Daoy (cell line): Measurements from ENCODE around the gene FAM110A. TPM values are rescaled to one million over a fixed set of nuclear protein-coding genes. Genes with fewer than 3 reads are reported as not detected.
"Not testable (repeated sequence)": the region's sequence is repeated elsewhere in the genome, so short reads cannot be mapped to it uniquely, and the experiment has no call there.

ENCODE experiments used
- DNase-seq: peaks from one replicate; pipeline ENCODE4 v3.0.0-alpha.2; 2015; ENCODE audit warnings: low read depth
- total RNA-seq: library from RNA; depleted of rRNA; stranded (reverse); fragments of >200 nt; shearing (Covaris generic); gene quantifications from 2 replicates; pipeline ENCODE4 v1.2.3, GENCODE V29; 2014

The FAM110A gene
- total RNA-seq, 1 experiment from 2014 or later, result 3.8 TPM

DNA sequence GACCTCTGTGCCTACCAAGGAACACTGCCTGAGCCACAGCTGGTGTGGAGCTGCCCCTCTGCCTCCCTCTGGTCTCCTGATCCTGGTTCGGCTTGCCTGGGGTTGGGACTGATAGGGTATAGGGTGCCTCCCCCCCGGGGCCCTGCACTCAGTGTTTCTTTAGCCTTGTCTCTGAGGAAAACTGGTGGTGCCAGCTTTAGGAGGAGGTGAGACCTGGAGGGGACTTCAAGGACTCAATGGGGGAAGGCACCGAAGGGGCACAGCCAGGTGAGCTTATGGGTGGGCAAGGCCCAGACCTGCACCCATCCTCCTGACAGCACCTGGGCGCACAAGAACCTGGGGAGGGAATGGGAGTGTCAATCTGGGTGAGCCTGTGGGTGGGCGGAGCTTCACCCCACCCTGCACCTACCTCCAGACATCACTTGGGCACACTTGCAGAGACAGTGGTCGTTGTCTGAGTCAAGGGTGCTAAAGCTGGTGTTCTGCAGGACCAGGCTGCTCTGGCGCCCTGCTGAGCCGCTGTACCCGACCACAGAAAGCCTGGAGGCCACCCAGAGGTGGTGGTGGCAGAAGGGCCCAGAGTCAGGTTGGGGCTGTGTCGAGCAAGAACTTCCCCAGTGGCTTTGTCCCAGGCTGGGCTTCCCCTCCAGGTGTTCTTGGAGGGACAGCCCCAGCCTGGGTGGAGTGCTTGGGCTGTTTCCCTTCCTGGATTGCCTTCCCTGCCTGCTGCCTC lies 40.5 kb downstream of the FAM110A start:
- no peak for DNase-seq

DNA sequence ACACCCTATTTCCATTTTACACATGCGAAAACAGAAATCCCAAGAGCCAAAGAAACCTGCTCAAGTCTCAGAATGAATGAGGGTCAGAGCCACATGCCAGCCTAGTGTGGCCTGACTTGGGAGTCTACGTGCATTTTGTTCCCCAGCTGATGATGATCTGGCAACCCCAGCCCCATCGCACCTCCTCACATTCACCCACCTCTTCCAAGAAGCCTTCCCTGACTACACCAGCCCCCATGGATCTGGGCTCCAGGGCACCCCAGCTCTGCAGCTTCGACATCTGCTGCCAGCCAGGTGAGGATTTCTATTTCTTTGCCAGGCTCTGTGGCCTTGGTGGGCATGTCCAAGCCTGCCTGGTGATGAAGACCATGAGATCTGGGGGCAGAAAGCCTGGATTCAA lies 41.6 kb downstream of the FAM110A start:
- DNase-seq, result no peak

- no peak for DNase-seq
Measured at GRCh38 chr20:877814-878213, 44.3 kb downstream of the FAM110A start.

DNA sequence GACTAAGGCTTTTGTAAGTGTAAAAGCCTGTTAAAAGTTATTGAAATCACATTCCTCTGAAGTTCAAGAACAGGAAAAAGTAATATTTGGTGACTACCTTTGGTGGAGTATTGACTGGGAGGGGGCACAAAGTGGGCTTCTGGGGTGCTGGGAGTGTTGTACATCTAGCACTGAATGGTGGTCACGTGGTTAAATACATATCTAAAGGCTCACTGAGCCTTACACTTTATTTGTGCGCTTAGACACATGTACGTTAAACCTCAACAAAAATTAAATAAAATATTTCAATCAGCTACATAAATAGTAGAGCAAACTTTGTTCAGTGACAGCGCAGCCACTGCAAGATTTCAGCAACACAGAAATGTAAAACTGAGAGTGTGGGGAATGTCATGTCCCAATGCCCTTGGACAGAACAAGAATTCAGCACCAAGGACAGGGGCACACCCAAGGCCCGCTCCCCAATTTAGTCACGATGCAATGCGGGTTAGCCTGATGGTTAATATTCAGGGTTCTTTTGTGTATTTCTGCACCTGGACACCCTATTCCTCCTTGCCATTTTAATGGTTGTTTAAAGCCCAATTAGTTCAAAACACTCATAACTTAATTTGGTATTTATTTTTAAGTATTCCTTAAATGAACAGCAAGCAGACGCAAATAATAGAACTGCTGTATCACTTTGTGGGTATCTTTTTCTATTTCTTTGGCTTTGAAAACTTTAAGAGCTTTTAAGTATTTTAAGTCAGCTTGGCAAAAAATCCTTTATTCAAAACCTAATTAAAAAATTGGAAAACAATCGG lies 45.2 kb downstream of the FAM110A start:
- DNase-seq, result peak; percentile 33

- DNase-seq, result no peak
Measured at GRCh38 chr20:879626-880025, 46.1 kb downstream of the FAM110A start.

- DNase-seq, result peak; percentile 86
Measured at GRCh38 chr20:881051-881782, 47.7 kb downstream of the FAM110A start.

- no peak for DNase-seq
Measured at GRCh38 chr20:881783-882144, 48.2 kb downstream of the FAM110A start.

- DNase-seq, result no peak
Measured at GRCh38 chr20:884983-885952, 51.8 kb downstream of the FAM110A start.

DNA sequence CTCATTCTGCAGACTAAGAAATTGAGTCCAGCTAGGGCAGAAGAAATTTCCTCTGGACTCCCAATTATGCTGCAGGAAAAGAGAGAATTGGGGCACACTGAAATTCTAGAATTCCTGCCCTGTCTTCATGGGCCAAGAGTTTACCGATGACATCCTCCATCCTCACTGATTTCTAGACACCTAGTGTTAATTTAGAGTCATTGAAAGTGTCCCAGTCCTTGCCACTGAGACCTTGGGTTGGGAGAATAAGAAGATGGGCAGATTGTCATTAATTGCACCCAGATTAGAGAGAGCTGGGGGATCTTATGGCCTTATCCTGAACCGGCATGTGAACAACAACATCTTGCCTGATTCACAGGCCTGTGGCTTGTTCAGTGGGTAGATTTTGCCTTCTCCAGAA lies 53.6 kb downstream of the FAM110A start:
- no peak for DNase-seq

GRCh38 chr20:888057-888456 lies 54.5 kb downstream of the FAM110A start:
- no peak for DNase-seq

DNA sequence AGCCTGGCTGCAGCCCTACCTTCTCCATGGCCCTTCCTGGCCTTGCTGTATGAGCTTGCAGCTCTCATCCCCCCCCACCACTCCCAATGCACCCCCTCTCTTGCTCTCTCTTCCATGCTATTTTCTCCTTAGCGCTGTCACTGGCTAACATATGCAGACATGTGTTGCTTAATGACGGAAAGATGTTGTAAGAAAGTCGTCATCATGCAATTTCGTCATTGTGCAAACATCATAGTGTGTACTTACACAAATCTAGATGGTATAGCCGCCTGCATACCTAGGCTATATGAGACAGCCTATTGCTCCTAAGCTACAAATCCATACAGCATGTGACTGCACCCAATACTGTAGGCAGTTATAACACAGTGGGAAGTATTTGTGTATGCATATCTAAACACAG lies 55.6 kb downstream of the FAM110A start:
- DNase-seq, result no peak

DNA sequence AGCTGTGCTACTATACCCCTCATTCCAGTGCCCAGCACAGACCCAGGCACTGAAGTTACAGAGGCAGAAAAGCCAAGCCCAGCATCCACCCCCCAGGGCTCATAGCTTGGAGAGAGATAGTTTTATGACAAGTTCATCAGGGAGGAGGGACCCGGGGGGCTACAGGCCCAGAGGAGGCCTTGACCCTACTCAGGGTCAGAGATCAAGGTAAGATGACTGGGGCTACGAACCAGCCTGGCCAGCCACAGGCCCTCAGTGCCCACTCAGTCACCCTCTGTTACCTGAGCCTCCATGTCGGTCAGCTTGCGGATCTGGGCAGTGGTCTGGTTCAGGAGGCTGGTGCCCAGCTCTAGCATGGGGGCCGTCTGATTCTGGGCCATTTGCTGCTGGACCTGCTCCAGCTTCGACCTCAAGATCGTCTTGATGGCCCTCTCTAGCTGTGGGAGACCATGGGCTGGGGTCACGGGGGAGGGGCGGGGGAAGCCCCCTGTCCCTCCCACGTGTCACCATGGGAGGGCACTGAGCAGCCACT lies 56.5 kb downstream of the FAM110A start:
- no peak for DNase-seq

- no peak for DNase-seq
Measured at GRCh38 chr20:890666-891057, 57.1 kb downstream of the FAM110A start.

- DNase-seq, result no peak
Measured at GRCh38 chr20:891058-891705, 57.7 kb downstream of the FAM110A start.

DNA sequence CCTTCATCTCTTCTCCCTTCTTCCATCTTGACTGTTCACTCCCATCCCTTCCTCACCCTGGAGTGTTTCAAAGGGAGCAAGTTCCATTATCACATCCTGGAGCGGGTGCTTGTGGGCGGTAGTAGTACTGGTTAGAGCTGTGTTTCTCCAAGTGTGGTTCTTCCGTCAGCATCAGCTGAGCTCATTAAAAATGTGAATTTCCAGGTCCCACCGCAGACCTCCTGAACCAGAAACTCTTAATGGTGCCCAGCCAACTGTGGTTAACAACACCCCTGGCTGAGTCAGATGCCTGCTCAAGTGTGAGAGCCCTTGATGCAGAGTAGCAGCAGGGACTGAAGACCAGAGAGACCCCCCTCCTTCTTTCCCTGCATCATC lies 58.2 kb downstream of the FAM110A start:
- peak; percentile 79 for DNase-seq

- DNase-seq, result not testable (repeated sequence)
Measured at GRCh38 chr20:892371-892770, 58.9 kb downstream of the FAM110A start.
